Skeletal muscle satellite cell (primary cell): ENCODE data around the gene FGD5.

Experiments
- H3K27me3 ChIP-seq: 2 replicates; pipeline ENCODE4 v1.7.0; 2013; ENCODE audit warnings: low read length; ENCODE audit not compliant: control insufficient read depth, insufficient read depth
- H3K36me3 ChIP-seq: 2 replicates; pipeline ENCODE4 v1.7.0; 2013; ENCODE audit warnings: mild to moderate bottlenecking, control low read depth, low read length; ENCODE audit not compliant: insufficient read depth
- H3K4me1 ChIP-seq: 2 replicates; pipeline ENCODE4 v1.7.0; 2013; ENCODE audit warnings: low read length; ENCODE audit not compliant: control insufficient read depth, insufficient read depth
- H3K4me2 ChIP-seq: 2 replicates; pipeline ENCODE4 v1.7.0; 2013; ENCODE audit warnings: mild to moderate bottlenecking, low read length
- H3K4me3 ChIP-seq: 2 replicates; pipeline ENCODE4 v1.7.0; 2013; ENCODE audit warnings: low read length
- H3K9ac ChIP-seq: 2 replicates; pipeline ENCODE4 v1.7.0; 2013; ENCODE audit warnings: mild to moderate bottlenecking, low read depth, low read length, moderate library complexity
- H3K9me3 ChIP-seq: replicated peaks from 2 replicates; pipeline ENCODE4 v1.7.0; 2013; ENCODE audit warnings: mild to moderate bottlenecking, control low read depth, low read length

Gene FGD5

DNA sequence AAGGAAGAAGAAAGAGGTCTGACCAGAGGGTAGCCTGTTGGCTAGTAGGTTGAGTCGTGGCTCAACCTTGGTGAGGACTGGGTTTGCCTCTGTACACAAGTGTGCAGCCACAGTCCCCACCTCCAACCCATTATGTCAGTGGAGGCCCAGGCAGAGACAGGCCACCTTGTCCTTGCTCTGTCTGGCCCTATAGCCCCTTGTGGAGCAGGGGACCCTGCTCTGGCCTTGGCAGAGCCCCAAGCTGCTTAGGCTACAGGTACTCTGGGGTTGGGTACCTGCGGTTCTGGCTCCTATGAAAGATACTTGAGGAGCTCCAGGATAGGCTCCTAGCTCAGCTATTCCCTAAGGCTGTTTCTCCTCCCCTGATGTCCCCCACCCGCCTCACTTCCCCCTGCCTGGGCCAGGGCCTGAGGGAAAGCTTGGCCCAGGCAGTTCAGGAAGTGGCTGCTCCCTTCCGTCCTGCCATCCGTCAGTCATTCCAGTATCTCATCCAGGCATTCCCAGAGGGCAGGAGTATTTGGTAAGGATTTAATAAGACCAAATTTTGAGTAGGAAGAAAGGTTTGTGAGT lies 44.0 kb downstream of the FGD5 start:
- peaks cover 7% of the 10 kb centered on the region for H3K27me3 ChIP-seq
- no peak overlapping the region for H3K4me2 ChIP-seq
- no peaks in the 10 kb centered on the region for H3K36me3 ChIP-seq
- H3K4me1 ChIP-seq = no peaks in the 10 kb centered on the region
- H3K4me3 ChIP-seq = no peak overlapping the region
- H3K9me3 ChIP-seq = no peaks in the 10 kb centered on the region
- H3K9ac ChIP-seq = no peak overlapping the region

DNA sequence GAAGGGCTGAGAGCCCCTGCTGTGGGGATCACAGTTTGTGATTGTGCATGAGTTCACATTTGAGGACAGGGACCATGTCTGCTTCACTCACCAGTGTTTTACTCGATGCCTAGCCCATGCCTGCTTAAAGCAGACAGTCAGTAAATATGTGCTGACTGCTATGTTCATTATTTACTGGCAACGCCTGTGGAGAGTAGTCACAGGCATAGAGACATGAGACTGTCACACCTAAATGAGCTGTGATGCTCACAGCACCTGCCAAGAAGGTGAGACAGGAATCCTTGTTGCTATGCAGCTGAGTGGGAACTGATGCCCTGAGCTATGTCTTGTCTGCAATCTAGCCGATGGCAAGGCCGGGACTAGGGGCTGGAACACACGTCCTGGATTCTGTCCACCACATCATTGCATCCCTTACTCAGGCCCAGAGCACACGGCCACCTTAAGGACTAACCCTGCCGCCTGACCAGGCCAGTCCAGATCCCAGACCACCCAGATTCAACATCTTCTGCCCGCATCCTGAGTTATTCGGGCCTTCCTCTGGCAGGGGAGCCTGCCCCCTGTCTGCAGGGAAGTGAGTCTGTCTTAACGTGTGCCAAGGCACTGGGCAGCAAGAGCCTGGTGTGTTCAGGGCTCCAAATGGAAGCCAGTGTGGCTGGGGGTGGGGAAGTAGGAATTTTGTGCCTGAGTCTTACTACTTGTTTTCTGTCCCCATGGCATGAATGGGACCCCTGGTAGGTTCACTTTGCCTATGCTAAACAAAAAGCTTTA lies 44.8 kb downstream of the FGD5 start:
- peaks cover 7% of the 10 kb centered on the region for H3K27me3 ChIP-seq
- H3K4me3 ChIP-seq = no peak overlapping the region
- H3K9me3 ChIP-seq = no peaks in the 10 kb centered on the region
- no peak overlapping the region for H3K4me2 ChIP-seq
- H3K9ac ChIP-seq = no peak overlapping the region
- no peaks in the 10 kb centered on the region for H3K36me3 ChIP-seq
- no peaks in the 10 kb centered on the region for H3K4me1 ChIP-seq

- Histone ChIP-seq H3K4me3 (no peak overlapping the region), H3K9me3 (no peaks in the 10 kb centered on the region), H3K27me3 (peaks cover 7% of the 10 kb centered on the region), H3K9ac (no peak overlapping the region), H3K4me2 (no peak overlapping the region), H3K4me1 (no peaks in the 10 kb centered on the region), H3K36me3 (no peaks in the 10 kb centered on the region)
These were observed 45.4 kb downstream of the FGD5 start for GRCh38 chr3:14864131-14864530.

GRCh38 chr3:14866627-14867026 lies 47.9 kb downstream of the FGD5 start:
- H3K36me3 ChIP-seq = no peaks in the 10 kb centered on the region
- H3K9me3 ChIP-seq = no peaks in the 10 kb centered on the region
- H3K9ac ChIP-seq = no peak overlapping the region
- no peak overlapping the region for H3K4me3 ChIP-seq
- no peak overlapping the region for H3K4me2 ChIP-seq
- H3K27me3 ChIP-seq = peaks cover 7% of the 10 kb centered on the region
- H3K4me1 ChIP-seq = no peaks in the 10 kb centered on the region

GRCh38 chr3:14867936-14868570 lies 49.3 kb downstream of the FGD5 start:
- H3K4me3 ChIP-seq = no peak overlapping the region
- no peaks in the 10 kb centered on the region for H3K4me1 ChIP-seq
- no peak overlapping the region for H3K9ac ChIP-seq
- H3K27me3 ChIP-seq = peaks cover 6% of the 10 kb centered on the region
- H3K9me3 ChIP-seq = no peaks in the 10 kb centered on the region
- no peaks in the 10 kb centered on the region for H3K36me3 ChIP-seq
- no peak overlapping the region for H3K4me2 ChIP-seq

DNA sequence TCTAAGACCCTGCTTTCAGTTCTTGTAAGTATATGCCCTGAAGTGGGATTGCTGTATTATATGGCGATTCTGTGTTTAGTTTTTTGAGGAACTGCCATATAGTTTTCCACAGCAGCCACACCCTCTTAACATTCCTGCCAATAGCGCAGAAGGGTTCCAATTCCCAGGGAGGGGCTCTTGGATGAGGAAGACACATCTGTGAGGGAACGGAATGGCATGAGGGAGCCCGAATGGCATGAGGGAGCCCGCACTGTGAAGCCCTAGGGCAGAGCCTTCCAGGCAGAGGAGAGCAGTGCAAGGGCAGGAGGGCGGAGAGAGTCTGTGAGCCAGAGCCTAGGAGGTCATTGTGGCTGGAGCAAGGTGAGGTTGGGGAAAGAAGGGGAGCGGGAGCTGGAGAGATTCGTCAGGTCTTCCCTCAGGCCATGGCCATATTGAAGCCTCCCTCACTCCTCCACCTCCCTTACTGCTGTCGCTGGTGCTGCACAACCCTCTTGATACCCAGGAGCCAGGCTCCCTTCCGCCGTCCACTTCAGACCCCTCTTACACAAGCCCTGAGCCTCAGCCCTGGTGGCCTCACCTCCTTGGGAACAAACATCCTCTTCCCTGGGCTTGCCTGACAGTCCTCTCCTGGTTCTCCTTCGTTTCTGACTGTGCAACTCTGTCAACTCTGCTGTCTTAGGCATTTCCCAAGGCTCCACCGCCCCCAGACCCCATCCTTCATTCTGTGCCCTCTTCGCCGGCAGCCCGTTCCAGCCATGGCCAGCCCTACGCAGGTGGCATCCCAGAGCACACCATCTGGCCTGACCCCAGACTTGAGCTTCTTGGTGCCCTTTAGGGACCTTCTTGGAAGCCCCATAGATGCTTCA lies 51.4 kb downstream of the FGD5 start:
- peaks cover 7% of the 10 kb centered on the region for H3K27me3 ChIP-seq
- H3K4me3 ChIP-seq = no peak overlapping the region
- no peaks in the 10 kb centered on the region for H3K36me3 ChIP-seq
- no peak overlapping the region for H3K9ac ChIP-seq
- no peaks in the 10 kb centered on the region for H3K9me3 ChIP-seq
- no peaks in the 10 kb centered on the region for H3K4me1 ChIP-seq
- H3K4me2 ChIP-seq = no peak overlapping the region

- Histone ChIP-seq H3K9me3 (no peaks in the 10 kb centered on the region), H3K4me2 (no peak overlapping the region), H3K27me3 (peaks cover 7% of the 10 kb centered on the region), H3K4me3 (no peak overlapping the region), H3K9ac (no peak overlapping the region), H3K4me1 (no peaks in the 10 kb centered on the region), H3K36me3 (no peaks in the 10 kb centered on the region)
These were observed 52.0 kb downstream of the FGD5 start for GRCh38 chr3:14870783-14871060.

GRCh38 chr3:14871456-14872200 lies 52.9 kb downstream of the FGD5 start:
- Histone ChIP-seq H3K4me2 (no peak overlapping the region), H3K4me1 (peaks cover under 1% of the 10 kb centered on the region), H3K9me3 (no peaks in the 10 kb centered on the region), H3K9ac (no peak overlapping the region), H3K36me3 (no peaks in the 10 kb centered on the region), H3K4me3 (no peak overlapping the region), H3K27me3 (peaks cover 7% of the 10 kb centered on the region)

GRCh38 chr3:14872706-14873105 lies 53.9 kb downstream of the FGD5 start:
- Histone ChIP-seq H3K9ac (no peak overlapping the region), H3K27me3 (peaks cover 7% of the 10 kb centered on the region), H3K4me3 (no peak overlapping the region), H3K4me1 (peaks cover 4% of the 10 kb centered on the region), H3K36me3 (no peaks in the 10 kb centered on the region), H3K9me3 (no peaks in the 10 kb centered on the region), H3K4me2 (no peak overlapping the region)

DNA sequence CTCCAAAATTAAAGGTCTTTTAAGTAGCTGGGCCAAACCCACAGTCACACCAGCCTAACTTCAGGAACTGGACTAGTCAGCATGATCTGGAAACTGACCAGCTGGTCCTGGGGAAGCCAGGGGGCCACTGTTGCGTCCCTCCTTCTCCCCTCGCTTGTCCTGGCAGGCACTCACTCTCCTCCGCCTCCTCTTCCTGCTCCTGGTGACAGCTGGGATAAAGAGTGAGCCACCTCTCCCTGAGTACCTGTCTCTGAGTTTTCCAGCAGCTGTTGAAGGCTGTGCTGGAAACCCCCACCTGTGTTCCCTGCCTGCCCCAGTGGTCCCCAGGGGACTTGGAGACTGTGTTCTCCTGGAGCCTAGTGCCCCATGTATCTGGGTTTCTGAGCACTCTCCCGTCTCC lies 56.0 kb downstream of the FGD5 start:
- Histone ChIP-seq H3K9me3 (no peaks in the 10 kb centered on the region), H3K4me3 (no peak overlapping the region), H3K4me2 (no peak overlapping the region), H3K9ac (no peak overlapping the region), H3K4me1 (peaks cover 4% of the 10 kb centered on the region), H3K36me3 (no peaks in the 10 kb centered on the region), H3K27me3 (peaks cover 6% of the 10 kb centered on the region)
